Measurements from ENCODE around the gene HIVEP1.
"Not testable (repeated sequence)": the region's sequence is repeated elsewhere in the genome, so short reads cannot be mapped to it uniquely, and the experiment has no call there.

The HIVEP1 gene

GRCh38 chr6:12084681-12085080, 72.6 kb downstream of the HIVEP1 start:
- DNase-seq (ENCODE audit: low read depth in 2 of 2) = no peak

DNA sequence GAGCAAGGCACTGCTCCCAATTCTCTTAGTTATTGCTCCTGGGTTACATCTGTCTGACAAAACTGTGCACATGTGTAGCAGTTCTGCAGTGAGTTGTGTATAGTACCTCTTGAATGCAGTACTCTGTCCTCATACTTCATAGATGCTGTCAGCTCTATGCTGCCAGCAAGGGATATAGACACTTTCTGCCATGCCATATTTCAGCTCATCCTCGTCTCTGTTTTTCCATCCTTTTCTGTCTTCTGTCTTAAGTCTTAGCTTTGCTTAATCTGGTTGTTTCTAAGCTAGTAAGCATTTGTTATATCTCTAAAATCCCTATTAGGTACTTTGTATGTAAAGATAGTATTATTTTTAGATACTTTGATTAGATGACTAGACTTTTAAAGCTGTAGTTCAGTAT, 76.4 kb downstream of the HIVEP1 start:
- no peak for DNase-seq (ENCODE audit: low read depth in 2 of 2)

DNA sequence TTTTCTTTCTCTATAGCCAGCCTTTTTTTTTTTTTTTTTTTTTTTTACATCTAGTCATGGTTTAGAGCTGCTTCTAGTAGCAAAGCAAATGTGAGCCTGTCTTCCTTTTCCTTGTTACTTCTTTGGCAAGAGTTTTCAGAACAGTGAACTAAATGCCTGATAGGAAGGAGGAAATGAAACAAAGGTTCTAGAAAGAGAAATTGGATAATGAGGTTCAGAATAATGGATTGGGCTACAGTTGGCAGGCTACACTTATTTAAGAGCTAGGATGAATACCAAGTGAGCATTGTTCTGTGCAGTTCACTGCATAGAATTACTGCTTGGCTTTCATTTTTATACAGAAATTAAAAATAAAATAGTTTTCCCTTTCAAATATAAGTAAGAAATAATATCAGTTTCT, 78.6 kb downstream of the HIVEP1 start:
- no peak for DNase-seq (ENCODE audit: low read depth in 2 of 2)

DNA sequence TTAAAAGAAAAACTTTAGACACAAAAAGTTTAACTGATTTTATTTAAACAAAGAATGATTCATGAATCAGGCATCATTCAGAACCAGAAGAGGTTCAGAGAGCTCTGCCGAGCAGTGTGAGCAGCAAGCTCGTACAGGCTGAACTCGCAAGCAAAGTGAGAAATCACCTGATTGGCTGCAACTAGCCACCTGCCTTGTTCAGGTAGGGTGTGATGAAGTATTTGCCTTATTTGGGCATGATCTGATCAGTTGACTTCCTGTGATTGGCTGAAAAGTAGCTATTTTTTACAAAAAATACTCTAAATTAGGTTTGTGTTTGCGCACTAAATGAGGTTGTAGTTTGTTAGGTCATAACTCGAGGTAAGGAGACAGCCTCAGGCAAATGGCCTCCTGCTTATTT, 80.7 kb downstream of the HIVEP1 start:
- no peak for DNase-seq (ENCODE audit: low read depth in 2 of 2)

GRCh38 chr6:12094689-12095088, 82.6 kb downstream of the HIVEP1 start:
- no peak for DNase-seq (ENCODE audit: low read depth in 2 of 2)

DNA sequence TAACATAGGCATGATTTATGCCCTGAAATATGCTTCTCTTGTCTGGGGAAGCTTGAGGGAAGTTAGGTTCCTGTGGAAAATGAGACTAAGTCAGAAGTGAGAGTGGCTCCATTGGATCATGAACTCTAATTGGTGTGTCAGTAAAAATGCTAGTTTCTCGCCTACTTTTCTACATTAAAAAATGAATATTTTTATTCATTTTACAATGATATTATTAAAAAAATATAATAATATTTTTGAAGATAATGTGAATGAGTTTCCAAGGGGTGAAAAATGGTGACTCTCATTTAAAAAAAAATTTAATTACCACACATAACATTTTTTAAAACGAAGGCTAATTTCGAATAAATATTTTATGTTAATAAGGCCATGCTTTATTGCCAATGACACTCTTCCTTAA, 84.2 kb downstream of the HIVEP1 start:
- DNase-seq (ENCODE audit: low read depth in 2 of 2) = no peak

GRCh38 chr6:12097791-12098190, 85.7 kb downstream of the HIVEP1 start:
- no peak for DNase-seq (ENCODE audit: low read depth in 2 of 2)

DNA sequence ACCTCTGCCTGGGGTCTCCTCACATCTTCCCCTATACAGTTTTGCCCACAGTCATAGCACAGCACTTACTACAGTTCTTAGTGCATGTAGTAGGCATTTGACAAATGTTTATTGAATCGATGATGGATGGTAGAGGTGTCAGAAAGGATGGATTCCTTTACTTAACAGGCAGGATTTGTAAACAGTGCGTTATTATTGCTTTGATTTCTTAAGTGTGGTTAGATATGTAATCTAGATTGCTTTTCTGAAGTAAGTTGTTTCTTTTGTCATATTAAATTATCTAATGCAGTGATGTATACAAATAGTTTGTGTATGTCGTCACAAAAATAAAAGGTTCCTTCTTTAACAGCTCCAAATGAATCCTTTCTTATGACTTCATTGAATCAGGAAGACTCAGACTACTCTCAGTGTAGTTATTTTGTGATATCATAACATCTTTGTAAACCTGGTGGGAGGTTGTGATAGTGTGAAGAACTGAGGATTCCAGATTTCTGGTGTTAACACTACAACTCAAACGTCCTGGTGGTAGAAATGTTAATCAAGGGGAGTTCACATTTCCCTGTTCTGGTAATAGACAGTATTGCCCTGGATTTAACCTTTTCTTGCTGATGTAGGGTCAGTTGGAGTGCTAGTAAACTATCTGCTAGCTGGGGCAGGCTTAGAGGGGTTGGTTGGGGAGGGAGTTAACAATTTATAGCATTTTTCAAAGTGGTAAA, 87.7 kb downstream of the HIVEP1 start:
- DNase-seq (ENCODE audit: low read depth in 2 of 2) = no peak

DNA sequence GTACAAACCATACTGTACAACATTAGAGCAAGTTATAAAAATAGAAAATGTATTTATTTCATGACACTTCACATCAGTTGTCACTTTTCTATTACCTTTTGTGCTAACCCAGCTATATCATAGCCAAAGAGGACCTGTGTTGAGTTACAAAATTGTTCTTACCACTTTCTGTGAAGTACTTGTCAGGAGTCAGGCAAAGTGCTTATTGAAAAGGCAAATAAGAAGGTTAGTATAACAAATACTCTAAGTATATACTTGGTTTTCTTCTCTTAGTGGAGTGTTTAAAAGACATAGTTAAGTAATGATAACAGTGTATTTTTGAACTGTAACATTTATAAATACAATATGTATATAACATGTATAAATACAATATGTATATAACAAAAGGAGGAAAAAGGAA, 88.9 kb downstream of the HIVEP1 start:
- DNase-seq (ENCODE audit: low read depth in 2 of 2) = no peak

GRCh38 chr6:12101653-12102312, 89.7 kb downstream of the HIVEP1 start:
- no peak for DNase-seq (ENCODE audit: low read depth in 2 of 2)

- no peak for DNase-seq (ENCODE audit: low read depth in 2 of 2)
Observed at GRCh38 chr6:12102350-12102749, 90.2 kb downstream of the HIVEP1 start.

DNA sequence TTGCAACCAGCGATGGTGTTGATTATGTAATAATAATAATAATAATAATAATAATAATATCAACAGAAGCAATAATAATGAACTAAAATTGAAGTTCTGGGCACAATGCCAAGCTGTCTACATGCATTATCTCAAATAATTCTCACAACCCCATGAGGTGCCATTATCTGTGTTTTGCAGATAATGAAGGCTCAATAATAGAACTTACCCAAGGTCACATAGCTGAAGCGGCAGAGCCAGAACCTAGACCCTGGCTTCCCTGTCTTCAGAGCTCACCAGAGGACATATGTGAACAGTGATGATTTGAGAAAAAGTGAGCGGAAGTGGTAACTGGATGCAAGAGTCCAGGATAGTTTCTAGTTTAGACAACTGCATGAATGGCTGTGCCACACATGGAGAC, 91.0 kb downstream of the HIVEP1 start:
- DNase-seq (ENCODE audit: low read depth in 2 of 2) = no peak

DNA sequence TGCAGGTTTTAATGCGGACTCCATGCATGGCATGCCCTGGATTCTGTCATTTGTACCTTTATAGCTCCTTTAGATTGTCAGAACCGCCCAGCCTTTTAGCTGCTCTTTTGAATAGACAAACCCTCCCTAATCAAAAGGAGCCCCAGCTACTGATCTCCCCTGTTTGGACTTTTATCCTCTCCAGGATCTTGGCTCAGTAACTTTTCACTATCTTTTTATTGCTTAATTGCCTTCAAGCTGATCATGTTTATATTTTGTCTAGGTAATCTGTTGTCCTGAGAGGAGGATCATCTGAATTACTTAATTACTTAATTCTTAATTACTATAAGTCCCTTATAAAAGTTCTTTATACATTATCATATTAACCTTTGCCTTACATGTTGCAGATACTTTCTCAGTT, 93.2 kb downstream of the HIVEP1 start:
- DNase-seq (ENCODE audit: low read depth in 2 of 2) = no peak

GRCh38 chr6:12108376-12108775, 96.3 kb downstream of the HIVEP1 start:
- not testable (repeated sequence) for DNase-seq (ENCODE audit: low read depth in 2 of 2)

GRCh38 chr6:12110523-12111362, 98.6 kb downstream of the HIVEP1 start:
- DNase-seq (ENCODE audit: low read depth in 2 of 2) = no peak

- DNase-seq (ENCODE audit: low read depth in 2 of 2) = no peak
Observed at GRCh38 chr6:12111363-12111670, 99.2 kb downstream of the HIVEP1 start.

GRCh38 chr6:12112540-12113189, 100.6 kb downstream of the HIVEP1 start:
- DNase-seq (ENCODE audit: low read depth in 2 of 2) = no peak

- DNase-seq (ENCODE audit: low read depth in 2 of 2) = no peak
Observed at GRCh38 chr6:12113190-12113577, 101.1 kb downstream of the HIVEP1 start.

DNA sequence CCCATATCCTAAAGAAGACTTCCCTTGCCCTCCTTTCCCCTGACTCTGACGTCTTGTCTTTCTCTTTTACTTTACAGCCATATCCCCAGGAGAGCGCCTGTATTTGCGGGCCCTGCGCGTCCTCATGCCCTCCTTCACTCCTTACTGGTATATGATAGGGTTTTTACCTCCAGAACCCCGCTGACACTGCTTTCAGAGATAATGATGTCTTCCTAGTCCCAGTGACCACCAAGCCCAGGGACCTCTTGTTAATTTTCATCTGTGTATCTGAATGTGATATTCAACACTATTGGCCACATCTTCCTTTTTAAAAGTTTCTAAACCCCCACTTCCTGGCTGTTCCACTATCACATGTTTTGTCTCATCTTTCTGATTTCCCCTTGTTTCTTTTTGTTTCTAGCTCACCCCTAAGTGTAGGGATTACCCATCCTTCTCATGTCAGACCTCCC, 102.0 kb downstream of the HIVEP1 start:
- no peak for DNase-seq (ENCODE audit: low read depth in 2 of 2)

GRCh38 chr6:12115001-12115400, 102.9 kb downstream of the HIVEP1 start:
- no peak for DNase-seq (ENCODE audit: low read depth in 2 of 2)

DNA sequence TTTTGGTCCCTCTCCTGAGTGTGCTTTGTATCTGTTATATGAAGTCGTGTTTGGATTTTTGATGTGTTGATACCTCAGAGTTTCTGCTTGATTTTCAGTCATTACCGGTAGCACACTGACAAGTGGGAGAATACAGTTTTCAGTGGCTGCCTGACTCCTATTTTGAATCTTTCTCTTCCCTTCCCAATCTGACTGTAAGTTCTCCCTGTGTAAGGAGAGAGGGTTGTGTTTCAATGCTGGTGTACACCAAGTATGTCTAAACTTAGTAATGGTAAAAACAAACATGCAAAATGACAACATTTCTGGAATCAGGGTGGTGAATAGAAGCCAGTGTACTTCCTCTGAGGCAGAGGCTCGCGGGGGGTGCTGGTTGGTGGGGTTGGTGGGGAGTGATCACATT, 103.4 kb downstream of the HIVEP1 start:
- DNase-seq (ENCODE audit: low read depth in 2 of 2) = no peak

DNA sequence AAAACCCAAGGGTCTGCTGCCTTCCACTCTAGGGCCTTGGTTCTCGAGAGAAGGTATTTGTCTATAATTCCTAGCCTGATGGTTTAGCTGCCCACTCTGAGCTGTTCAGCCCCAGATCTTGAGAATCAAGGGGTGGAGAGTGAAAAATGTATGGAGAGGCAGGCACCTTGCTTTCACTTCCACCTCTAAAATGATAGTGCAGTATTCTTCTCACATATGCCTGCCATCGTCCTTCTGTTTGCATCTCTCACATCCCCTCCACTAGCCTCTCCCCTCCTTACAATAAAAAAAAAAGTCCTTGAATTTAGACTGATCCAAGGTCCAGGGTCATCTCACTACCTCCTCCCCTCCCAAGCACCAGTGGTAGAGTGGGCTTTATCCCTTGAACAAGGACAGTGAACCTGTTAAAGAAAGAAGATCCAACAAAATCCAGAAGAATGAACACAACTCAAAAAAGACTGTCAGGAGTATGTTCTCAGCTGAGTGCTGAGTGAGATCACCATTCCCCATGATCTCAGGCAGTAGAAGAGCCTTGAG, 104.2 kb downstream of the HIVEP1 start:
- DNase-seq (ENCODE audit: low read depth in 2 of 2) = no peak

All from stimulated activated CD4-positive, alpha-beta T cell treated with anti-CD3 and anti-CD28 coated beads, Interleukin-1b, Interleukin-23, amount 100 ng/mL, for 4 hours (primary cell).